Esophagus muscularis mucosa (tissue), 3 donors: ENCODE data around the gene KLHL8.

ENCODE experiments used
- CTCF ChIP-seq, 3 experiments: fragments of 200-600 bp in 2 of 3; fragments of 450-650 bp in 1 of 3; sonication (generic) in 2 of 3; IDR thresholded peaks; one replicate each; pipeline ENCODE4 v1.5.1; 2017 to 2019; ENCODE audit warnings: antibody characterized with exemption in 3 of 3, mild to moderate bottlenecking in 2 of 3, moderate library complexity in 1 of 3
- POLR2A ChIP-seq: fragments of 450-650 bp; IDR thresholded peaks from one replicate; pipeline ENCODE4 v1.6.1; 2017; ENCODE audit warnings: antibody characterized with exemption, moderate library complexity, mild to moderate bottlenecking, low read depth
- POLR2AphosphoS5 ChIP-seq, 2 donors: sonication (generic); formaldehyde crosslinking; IDR thresholded peaks; one replicate each; pipeline ENCODE4 v1.6.1; 2017; ENCODE audit warnings: antibody characterized with exemption in 2 of 2

- no peak for TF ChIP-seq CTCF (IDR thresholded peaks at IDR 0.05)
- TF ChIP-seq POLR2A, result no peak
- TF ChIP-seq POLR2AphosphoS5 (IDR thresholded peaks at IDR 0.05), result no peak
Observed at GRCh38 chr4:87225936-87226335, 5.5 kb upstream of the KLHL8 start.
